Loucy (cell line): Measurements from ENCODE around the gene RPL15.
"Not testable (repeated sequence)": the region's sequence is repeated elsewhere in the genome, so short reads cannot be mapped to it uniquely, and the experiment has no call there.

Experiments used
- H2AFZ ChIP-seq: fragments of 200-600 bp; sonication (generic); 2 replicates; pipeline ENCODE4 v1.6.0; 2016; ENCODE audit warnings: antibody characterized with exemption, mild to moderate bottlenecking, low read length, moderate library complexity
- H3F3A ChIP-seq: fragments of 200-600 bp; 2 replicates; pipeline ENCODE4 v1.6.0; 2016; ENCODE audit warnings: antibody characterized with exemption, low read depth, mild to moderate bottlenecking
- H3K27me3 ChIP-seq: fragments of 200-600 bp; sonication (generic); 2 replicates; pipeline ENCODE4 v1.6.1; 2014; ENCODE audit warnings: low read length, mild to moderate bottlenecking; ENCODE audit not compliant: insufficient read depth, poor library complexity, severe bottlenecking
- H3K36me3 ChIP-seq: fragments of 200-600 bp; sonication (generic); 2 replicates; pipeline ENCODE4 v1.6.1; 2016; ENCODE audit warnings: low read length; ENCODE audit not compliant: insufficient read depth
- H3K4me1 ChIP-seq: fragments of 200-600 bp; sonication (generic); 2 replicates; pipeline ENCODE4 v1.5.1; 2014; ENCODE audit warnings: low read length, mild to moderate bottlenecking; ENCODE audit not compliant: insufficient read depth, poor library complexity, severe bottlenecking
- H3K4me2 ChIP-seq: fragments of 200-600 bp; sonication (generic); 2 replicates; pipeline ENCODE4 v1.6.0; 2014; ENCODE audit warnings: antibody characterized with exemption, low read length, low read depth, mild to moderate bottlenecking; ENCODE audit not compliant: poor library complexity, severe bottlenecking
- H3K4me3 ChIP-seq: fragments of 200-600 bp; sonication (generic); 2 replicates; pipeline ENCODE4 v1.5.1; 2014; ENCODE audit warnings: low read length, mild to moderate bottlenecking, mixed read lengths; ENCODE audit not compliant: poor library complexity, severe bottlenecking
- H3K79me2 ChIP-seq: fragments of 200-600 bp; sonication (generic); 2 replicates; pipeline ENCODE4 v1.6.1; 2014; ENCODE audit warnings: low read length; ENCODE audit not compliant: insufficient read depth
- H3K9ac ChIP-seq: fragments of 200-600 bp; sonication (generic); 2 replicates; pipeline ENCODE4 v1.6.0; 2014; ENCODE audit warnings: mild to moderate bottlenecking, low read depth, low read length, moderate library complexity; ENCODE audit not compliant: poor library complexity, severe bottlenecking
- H3K9me2 ChIP-seq: fragments of 200-600 bp; sonication (generic); replicated peaks from 2 replicates; pipeline ENCODE4 v1.6.1; 2016; ENCODE audit warnings: low read depth, low read length, mixed read lengths
- H3K9me3 ChIP-seq: fragments of 200-600 bp; sonication (generic); 2 replicates; pipeline ENCODE4 v1.6.1; 2014; ENCODE audit warnings: mild to moderate bottlenecking, antibody characterized with exemption, low read length, low read depth; ENCODE audit not compliant: insufficient read depth
- H4K20me1 ChIP-seq: fragments of 200-600 bp; sonication (generic); 2 replicates; pipeline ENCODE4 v1.6.0; 2014; ENCODE audit warnings: antibody characterized with exemption, low read length, mild to moderate bottlenecking; ENCODE audit not compliant: insufficient read depth, poor library complexity, severe bottlenecking
- CTCF ChIP-seq: fragments of 200-600 bp; sonication (generic); conservative IDR thresholded peaks from 2 replicates; pipeline ENCODE4 v1.5.1; 2014; ENCODE audit warnings: mild to moderate bottlenecking, antibody characterized with exemption, low read length
- EZH2phosphoT487 ChIP-seq: fragments of 200-600 bp; IDR thresholded peaks from 2 replicates; pipeline ENCODE4 v1.6.1; 2018; ENCODE audit warnings: antibody characterized with exemption, mild to moderate bottlenecking, moderate library complexity, borderline replicate concordance

Gene RPL15

GRCh38 chr3:23909341-23909740, 7.6 kb upstream of the RPL15 start:
- TF ChIP-seq CTCF (no peak), EZH2phosphoT487 (no peak)
- Histone ChIP-seq H3F3A (no peaks in the 10 kb centered on the region), H3K4me2 (no peak overlapping the region), H3K9me2 (no peaks in the 10 kb centered on the region), H3K27me3 (no peaks in the 10 kb centered on the region), H3K36me3 (no peaks in the 10 kb centered on the region), H3K4me1 (no peaks in the 10 kb centered on the region), H4K20me1 (no peaks in the 10 kb centered on the region), H3K9ac (no peak overlapping the region), H2AFZ (no peak overlapping the region), H3K79me2 (no peaks in the 10 kb centered on the region), H3K9me3 (no peaks in the 10 kb centered on the region), H3K4me3 (no peak overlapping the region)

DNA sequence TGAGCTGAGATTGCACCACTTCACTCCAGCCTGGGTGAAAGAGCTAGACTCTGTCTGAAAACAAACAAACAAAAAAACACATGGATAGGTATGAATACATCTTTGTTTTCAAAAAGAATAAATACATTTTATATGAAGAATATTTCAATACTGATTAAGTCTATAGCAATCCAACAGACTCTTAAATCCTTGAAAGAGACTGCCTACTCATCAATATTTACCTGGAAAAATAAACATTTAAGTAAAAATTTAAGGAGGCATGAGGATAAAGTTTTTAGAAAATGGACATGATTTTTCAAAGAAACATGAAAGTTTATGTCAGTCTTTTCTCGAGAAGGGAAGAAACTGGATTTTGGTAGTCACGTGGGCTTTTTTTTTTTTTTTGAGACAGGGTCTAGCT, 5.5 kb upstream of the RPL15 start:
- no peak overlapping the region for H3K4me2 ChIP-seq
- TF ChIP-seq EZH2phosphoT487, result no peak
- TF ChIP-seq CTCF, result no peak
- no peaks in the 10 kb centered on the region for H3F3A ChIP-seq
- H4K20me1 ChIP-seq, result no peaks in the 10 kb centered on the region
- no peak overlapping the region for H3K9ac ChIP-seq
- H3K9me2 ChIP-seq, result no peaks in the 10 kb centered on the region
- peaks cover 14% of the 10 kb centered on the region for H3K4me1 ChIP-seq
- no peaks in the 10 kb centered on the region for H3K36me3 ChIP-seq
- H3K27me3 ChIP-seq, result no peaks in the 10 kb centered on the region
- H3K4me3 ChIP-seq, result no peak overlapping the region
- H3K79me2 ChIP-seq, result peaks cover 5% of the 10 kb centered on the region; the same call in 1 of the 2 replicates
- H3K9me3 ChIP-seq, result no peaks in the 10 kb centered on the region
- no peak overlapping the region for H2AFZ ChIP-seq

- not testable (repeated sequence) for H3K9me2 ChIP-seq, H3K9me3 ChIP-seq, H3K9ac ChIP-seq, H3K27me3 ChIP-seq, H2AFZ ChIP-seq, H4K20me1 ChIP-seq, H3K79me2 ChIP-seq, H3K4me3 ChIP-seq, H3K4me2 ChIP-seq, H3K36me3 ChIP-seq, H3F3A ChIP-seq
- peaks cover 15% of the 10 kb centered on the region for H3K4me1 ChIP-seq
These were observed 4.6 kb upstream of the RPL15 start for GRCh38 chr3:23912335-23912734.

DNA sequence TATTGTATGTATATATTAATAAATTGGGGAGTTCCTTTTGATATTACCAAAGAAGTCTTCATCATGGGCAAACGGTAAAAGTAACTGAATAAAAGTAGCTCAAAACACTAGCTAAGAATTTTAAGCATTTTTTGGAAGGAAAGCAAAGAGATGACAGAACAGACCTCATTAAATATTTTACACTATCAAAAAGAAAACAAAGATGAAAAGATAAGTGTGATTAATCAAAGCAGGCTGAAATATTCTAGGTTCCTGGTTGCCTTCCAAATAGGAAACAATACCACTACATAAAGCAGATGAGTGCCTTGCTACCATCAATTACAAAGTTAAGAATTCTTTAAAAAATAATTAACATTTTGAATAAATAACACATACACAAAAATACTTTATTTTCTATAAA, 3.8 kb upstream of the RPL15 start:
- Histone ChIP-seq H3K36me3 (peaks cover 4% of the 10 kb centered on the region), H3K27me3 (peaks cover 13% of the 10 kb centered on the region), H3K9ac (no peak overlapping the region), H3K4me2 (no peak overlapping the region), H4K20me1 (peaks cover 12% of the 10 kb centered on the region), H3F3A (no peaks in the 10 kb centered on the region), H3K9me3 (no peaks in the 10 kb centered on the region), H3K4me1 (peaks cover 15% of the 10 kb centered on the region), H3K4me3 (no peak overlapping the region), H3K9me2 (no peaks in the 10 kb centered on the region), H3K79me2 (peaks cover 18% of the 10 kb centered on the region), H2AFZ (no peak overlapping the region)
- TF ChIP-seq EZH2phosphoT487 (no peak), CTCF (no peak)
